HG03439 (cell line): ENCODE measurements around the gene PEX7.
"Not testable (repeated sequence)": the region's sequence is repeated elsewhere in the genome, so short reads cannot be mapped to it uniquely, and the experiment has no call there.

Experiments
- ATAC-seq: cut with Tn5 transposase; IDR thresholded peaks from one replicate; pipeline ENCODE4 v1.9.1; 2021; ENCODE audit warnings: mild to moderate bottlenecking, moderate library complexity; ENCODE audit not compliant: unreplicated experiment

PEX7 gene

GRCh38 chr6:136822376-136823127 lies at the start of gene PEX7:
Gene PEX7 (plus strand): TSS chr6:136822592. CDS start chr6:136822666, 74 bp downstream.
- ATAC-seq, result peak; percentile 97

DNA sequence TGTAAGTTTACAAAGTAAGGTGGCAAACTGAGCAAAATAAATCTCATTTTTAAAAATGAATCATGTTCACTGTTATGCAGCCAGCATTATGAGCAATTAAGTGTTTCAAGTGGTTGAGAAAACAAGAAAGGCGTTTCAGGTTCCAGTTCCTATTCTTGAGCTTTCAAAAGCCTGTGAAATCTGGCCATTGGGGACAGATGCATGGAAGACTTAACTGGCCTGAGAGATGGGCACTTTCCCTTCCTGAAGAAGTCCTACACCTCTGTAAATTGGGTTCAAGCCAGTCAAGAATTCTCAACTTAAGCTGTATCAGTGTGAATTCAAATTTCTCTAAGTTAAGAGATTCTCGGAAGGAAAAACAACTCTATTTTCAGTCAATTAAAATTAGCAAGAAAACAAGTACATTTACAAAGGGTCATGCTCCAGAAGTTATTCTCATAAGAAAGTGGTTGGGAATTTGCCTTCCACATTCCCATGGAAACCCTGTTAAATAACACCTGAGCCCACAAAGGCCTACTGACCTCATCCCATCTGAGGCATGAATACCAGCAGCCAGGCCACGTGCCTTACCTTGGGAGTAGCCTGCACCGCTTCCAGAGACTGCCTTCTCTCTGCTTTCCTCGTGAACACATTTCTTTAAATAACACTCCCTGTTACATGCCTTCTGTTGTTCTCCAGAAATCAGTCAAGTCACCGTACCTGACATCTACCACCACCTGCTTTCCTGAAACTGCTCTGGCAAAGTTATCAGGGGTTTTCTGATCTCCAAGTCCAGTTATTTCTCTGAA lies 49.5 kb upstream of the PEX7 start:
- ATAC-seq, result peak; percentile 68

- ATAC-seq, result no peak
Observed at GRCh38 chr6:136773473-136773796, 49.0 kb upstream of the PEX7 start.

DNA sequence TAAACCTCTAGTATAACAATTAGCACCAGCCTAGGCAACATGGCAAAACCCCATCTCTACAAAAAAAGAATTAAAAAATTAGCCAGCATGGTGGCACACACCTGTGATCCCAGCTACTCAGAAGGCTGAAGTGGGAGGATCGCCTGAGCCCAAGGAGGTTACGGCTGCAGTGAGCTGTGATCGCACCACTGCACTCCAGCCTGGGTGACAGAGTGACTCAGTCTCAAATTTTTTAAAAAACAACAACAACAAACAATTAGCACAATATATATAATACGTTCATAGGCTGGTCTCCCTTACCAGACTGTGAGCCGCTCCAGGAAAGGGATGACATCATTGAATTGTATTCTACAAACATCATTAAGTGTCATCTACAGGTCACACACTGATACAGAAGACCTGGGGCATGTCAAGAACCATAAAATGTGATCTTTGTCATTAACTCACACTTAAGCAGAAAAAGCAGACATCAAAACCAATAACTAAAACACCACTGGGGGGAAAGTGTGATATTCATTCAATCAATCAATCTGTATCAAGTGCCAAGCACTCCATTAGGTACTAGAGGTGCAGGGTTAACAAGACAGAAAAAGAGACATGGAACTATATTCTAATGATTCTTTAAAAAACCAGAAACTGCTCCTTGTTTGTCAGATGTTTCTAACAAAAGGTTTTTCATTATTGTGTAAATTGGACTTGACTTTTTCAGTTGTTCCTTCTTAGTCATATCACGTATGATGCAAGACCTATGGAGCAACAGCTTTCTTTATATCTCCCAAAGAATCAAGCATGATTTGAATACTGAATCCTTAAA lies 48.0 kb upstream of the PEX7 start:
- ATAC-seq, result no peak

- ATAC-seq, result no peak
Observed at GRCh38 chr6:136775081-136775480, 47.3 kb upstream of the PEX7 start.

DNA sequence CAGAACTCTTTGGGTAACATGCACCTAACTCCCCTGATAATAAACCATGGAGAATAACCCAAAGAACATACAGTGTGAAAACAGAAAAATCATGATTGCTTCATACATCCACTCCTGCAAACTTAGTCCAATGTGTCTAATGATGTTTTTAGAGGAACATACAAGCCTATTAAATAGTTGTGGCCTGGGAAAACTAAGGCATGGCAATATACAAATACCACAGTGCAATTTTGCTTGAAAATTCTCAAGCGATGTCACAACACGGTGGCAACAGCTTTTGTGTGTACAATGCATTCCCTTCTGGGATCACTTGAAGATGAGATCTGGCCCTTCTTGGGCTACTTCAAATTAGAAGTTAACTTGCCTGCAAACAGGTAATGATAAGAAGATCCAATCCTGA lies 46.8 kb upstream of the PEX7 start:
- ATAC-seq, result no peak

- ATAC-seq, result no peak
Observed at GRCh38 chr6:136777651-136778050, 44.7 kb upstream of the PEX7 start.

DNA sequence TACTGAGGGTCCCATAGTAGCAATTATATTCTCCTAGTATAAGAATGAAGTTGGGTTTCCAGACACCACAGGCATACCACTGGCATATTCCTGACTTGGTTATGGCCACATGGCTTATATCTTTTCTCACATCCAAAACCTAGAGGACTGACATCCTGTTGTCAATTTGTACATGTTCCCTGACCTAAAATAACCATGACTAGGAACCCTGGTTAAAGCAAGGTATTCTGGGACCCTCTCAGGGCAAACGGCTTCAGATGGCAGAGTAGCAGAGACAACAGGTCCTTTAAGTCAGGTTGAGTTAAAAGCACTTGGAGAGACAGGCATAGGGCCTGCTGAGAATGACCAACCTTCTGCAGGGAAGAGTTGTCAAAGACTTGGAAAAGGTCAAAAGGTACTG lies 42.7 kb upstream of the PEX7 start:
- ATAC-seq, result no peak

DNA sequence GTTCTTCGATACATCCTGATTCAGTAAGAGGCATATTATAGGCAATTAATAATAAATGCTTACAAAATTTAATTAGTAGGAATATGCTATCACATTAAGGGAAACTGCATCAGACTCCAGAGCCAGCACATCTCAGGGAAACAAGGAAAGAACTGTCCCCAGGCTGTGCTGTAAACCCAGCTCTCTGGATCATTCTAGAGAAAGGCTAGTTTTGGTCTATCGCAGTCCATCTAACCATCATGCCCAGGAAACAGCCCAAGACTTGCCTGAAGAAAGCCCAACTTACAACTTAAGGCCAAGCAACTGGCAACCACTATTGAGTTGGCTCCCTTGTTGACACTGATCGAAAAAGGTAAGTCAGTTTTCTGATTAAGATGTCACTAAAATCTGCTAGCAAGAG lies 41.4 kb upstream of the PEX7 start:
- no peak for ATAC-seq

GRCh38 chr6:136782021-136782770 lies 40.2 kb upstream of the PEX7 start:
- no peak for ATAC-seq

GRCh38 chr6:136783021-136783420 lies 39.4 kb upstream of the PEX7 start:
- no peak for ATAC-seq

DNA sequence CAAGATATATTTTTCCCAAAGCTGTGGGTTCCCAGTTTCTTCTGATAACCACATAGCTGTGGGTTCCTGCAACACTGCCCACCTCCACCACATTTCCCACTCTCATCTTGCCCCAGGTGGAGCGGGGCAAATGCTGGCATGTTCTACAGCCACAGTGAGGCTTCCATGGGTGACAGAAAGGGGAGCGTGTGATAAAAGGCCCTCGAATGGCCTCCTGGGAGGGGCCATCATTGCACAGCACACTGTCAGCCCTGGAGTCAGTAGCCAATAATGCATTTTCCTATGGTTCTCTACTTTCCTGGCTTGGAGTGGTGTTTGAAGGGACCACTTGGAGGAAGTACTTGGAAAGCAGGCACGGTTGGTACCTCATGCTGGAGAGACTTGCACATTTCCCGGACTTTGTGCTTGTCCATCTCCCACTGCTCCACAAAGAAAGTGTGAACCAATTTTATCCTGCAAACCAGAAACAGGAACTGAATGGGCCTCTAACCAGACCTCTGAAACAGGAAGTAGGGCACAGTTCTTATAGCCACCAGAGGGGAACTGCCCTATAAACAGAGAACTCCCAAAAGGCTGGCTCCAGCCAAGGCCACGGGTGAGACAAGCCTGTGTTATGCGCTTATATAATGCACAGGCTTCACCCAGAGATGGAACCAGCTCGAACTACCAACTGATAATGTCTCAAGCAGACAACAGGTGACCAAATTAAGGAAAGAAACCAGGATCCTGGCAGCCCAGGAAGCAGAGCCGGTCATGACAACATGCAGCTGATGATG lies 38.7 kb upstream of the PEX7 start:
- peak; percentile 40 for ATAC-seq

- ATAC-seq, result no peak
Observed at GRCh38 chr6:136784271-136784664, 38.1 kb upstream of the PEX7 start.

GRCh38 chr6:136784910-136785746 lies 37.3 kb upstream of the PEX7 start:
- no peak for ATAC-seq

DNA sequence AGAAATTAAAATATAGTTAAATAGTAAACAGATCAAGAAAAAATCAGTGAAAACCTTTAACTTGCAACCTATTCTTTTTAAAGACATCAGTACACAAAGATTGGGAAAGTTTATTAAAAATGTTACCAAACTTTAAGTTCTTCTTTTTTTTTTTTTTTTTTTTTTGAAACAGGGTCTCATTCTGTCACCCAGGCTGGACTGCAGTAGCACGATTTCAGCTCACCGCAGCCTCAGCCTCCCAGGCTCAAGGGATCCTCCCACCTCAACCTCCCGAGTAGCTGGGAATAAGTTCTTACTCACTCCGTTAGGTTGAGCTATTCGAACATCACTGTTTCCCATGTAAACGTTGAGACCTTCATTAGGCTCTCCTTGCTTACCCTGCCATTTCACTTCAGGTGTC lies 35.7 kb upstream of the PEX7 start:
- ATAC-seq, result no peak

DNA sequence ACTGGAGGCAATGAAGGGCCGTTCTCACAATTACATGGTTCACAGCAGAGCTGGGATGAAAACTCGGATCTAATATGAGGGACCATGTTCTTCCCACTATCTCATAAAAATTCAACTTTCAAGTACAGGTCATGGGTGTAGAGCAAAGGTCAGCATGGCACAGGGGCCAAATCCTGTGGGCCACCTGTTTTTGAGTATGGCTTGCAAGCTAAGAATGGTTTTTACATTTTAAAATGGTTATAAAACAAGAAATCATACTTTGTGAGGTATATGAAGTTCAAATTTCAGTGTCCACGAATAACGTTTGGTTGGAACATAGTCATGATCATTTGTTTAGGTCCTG lies 34.7 kb upstream of the PEX7 start:
- ATAC-seq, result no peak

DNA sequence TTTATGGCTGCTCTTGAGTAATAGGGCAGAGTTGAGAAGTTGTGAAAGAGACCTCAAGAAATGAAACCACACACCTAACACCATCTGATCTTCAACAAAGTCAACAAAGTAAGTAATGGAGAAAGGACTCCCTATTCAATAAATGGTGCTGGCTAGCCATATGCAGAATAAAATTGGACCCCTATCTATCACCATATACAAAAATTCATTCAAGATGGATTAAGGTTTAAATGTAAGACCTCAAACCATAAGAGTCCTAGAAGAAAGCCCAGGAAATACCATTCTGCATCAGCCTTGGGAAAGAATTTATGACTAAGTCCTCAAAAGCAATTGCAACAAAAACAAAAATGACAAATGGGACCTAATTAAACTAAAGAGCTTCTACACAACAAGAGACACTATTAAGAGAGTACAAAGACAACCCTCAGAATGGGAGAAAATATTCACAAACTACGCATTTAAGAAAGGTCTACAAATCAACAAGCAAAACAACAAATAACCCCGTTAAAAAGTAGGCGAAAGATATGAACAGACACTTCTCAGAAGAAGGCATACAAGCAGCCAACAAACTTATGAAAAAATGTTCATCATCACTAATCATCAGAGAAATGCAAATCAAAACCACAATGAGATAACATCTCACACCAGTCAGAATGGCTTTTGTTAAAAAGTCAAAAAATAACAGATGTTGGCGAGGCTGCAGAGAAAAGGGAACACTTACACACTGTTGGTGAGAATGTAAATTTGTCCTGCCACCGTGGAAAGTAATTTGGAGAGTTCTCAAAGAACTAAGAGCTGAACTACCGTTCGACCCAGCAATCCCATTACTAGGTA lies 34.1 kb upstream of the PEX7 start:
- ATAC-seq, result no peak

GRCh38 chr6:136789440-136789839 lies 33.0 kb upstream of the PEX7 start:
- not testable (repeated sequence) for ATAC-seq
